Thoracic aorta (tissue), 2 donors: ENCODE measurements around the gene RNF141. TPM values are rescaled to one million over a fixed set of nuclear protein-coding genes. Genes with fewer than 3 reads are reported as not detected.

Source experiments
- ATAC-seq: fragments of 150-250 bp; one replicate; pipeline ENCODE4 v1.8.0; 2017; ENCODE audit warnings: low read depth; ENCODE audit not compliant: insufficient number of reproducible peaks, low FRiP score
- DNase-seq: peaks from one replicate; pipeline ENCODE4 v3.0.0-alpha.2; 2020; ENCODE audit warnings: low spot score
- H3K27ac ChIP-seq, 2 donors: fragments of 200-600 bp; sonication (generic); 1 replicate in 1 of 2; 2 replicates in 1 of 2; pipeline ENCODE4 v1.5.1; 2016; ENCODE audit warnings: mild to moderate bottlenecking in 2 of 2, moderate library complexity in 2 of 2
- H3K27me3 ChIP-seq: fragments of 200-600 bp; sonication (generic); replicated peaks from 2 replicates; pipeline ENCODE4 v1.6.0; 2016; ENCODE audit warnings: mild to moderate bottlenecking; ENCODE audit not compliant: insufficient read depth
- H3K36me3 ChIP-seq: fragments of 200-600 bp; sonication (generic); one replicate; pipeline ENCODE4 v1.5.1; 2016
- H3K4me1 ChIP-seq, 2 donors: fragments of 200-600 bp; sonication (generic); 1 replicate in 1 of 2; 2 replicates in 1 of 2; pipeline versions ENCODE4 v1.5.1 to v1.6.0; 2016; ENCODE audit warnings: low read depth in 2 of 2, mild to moderate bottlenecking in 1 of 2; ENCODE audit not compliant: control insufficient read depth in 1 of 2
- H3K4me3 ChIP-seq: fragments of 200-600 bp; sonication (generic); 2 replicates; pipeline ENCODE4 v1.5.1; 2016; ENCODE audit warnings: mild to moderate bottlenecking
- H3K9me3 ChIP-seq: fragments of 200-600 bp; sonication (generic); 2 replicates; pipeline ENCODE4 v1.5.1; 2016
- CTCF ChIP-seq: fragments of 200-600 bp; sonication (generic); IDR thresholded peaks from one replicate; pipeline ENCODE4 v1.5.1; 2019; ENCODE audit warnings: antibody characterized with exemption
- total RNA-seq, 2 donors: library from RNA; depleted of rRNA; stranded (reverse); fragments of >200 nt; gene quantifications; one replicate each; pipeline versions ENCODE4 v1.1.0 to v1.2.3, GENCODE V29; 2016

RNF141 gene
- total RNA-seq, 2 donors from 2014 or later: 37.3 to 47.2 TPM

- Histone ChIP-seq H3K36me3 (peaks cover 8% of the 10 kb centered on the region), H3K27ac (peak overlapping the region in 1 of 2 donors; percentile 60), H3K27me3 (no peaks in the 10 kb centered on the region), H3K9me3 (no peaks in the 10 kb centered on the region), H3K4me1 (peaks cover 13 to 41% of the 10 kb centered on the region in 2 donors), H3K4me3 (no peak overlapping the region)
- no peak for TF ChIP-seq CTCF
- no peak for ATAC-seq
- DNase-seq: no peak
Measured at GRCh38 chr11:10520562-10520961, 20.4 kb downstream of the RNF141 start.

GRCh38 chr11:10519630-10520029 is 21.4 kb downstream of the RNF141 start:
- no peak overlapping the region for H3K4me3 ChIP-seq
- no peaks in the 10 kb centered on the region for H3K9me3 ChIP-seq
- peaks cover 23 to 50% of the 10 kb centered on the region in 2 donors for H3K4me1 ChIP-seq
- ATAC-seq (no peak), DNase-seq (no peak)
- H3K27me3 ChIP-seq: no peaks in the 10 kb centered on the region
- no peak overlapping the region for H3K27ac ChIP-seq
- peaks cover 8% of the 10 kb centered on the region for H3K36me3 ChIP-seq
- TF ChIP-seq CTCF: no peak

- H3K27me3 ChIP-seq: no peaks in the 10 kb centered on the region
- no peak for ATAC-seq
- peaks cover 29 to 57% of the 10 kb centered on the region in 2 donors for H3K4me1 ChIP-seq
- peaks cover 4% of the 10 kb centered on the region for H3K36me3 ChIP-seq
- H3K9me3 ChIP-seq: no peaks in the 10 kb centered on the region
- H3K27ac ChIP-seq: no peak overlapping the region
- DNase-seq: no peak
- TF ChIP-seq CTCF: no peak
- no peak overlapping the region for H3K4me3 ChIP-seq
Measured at GRCh38 chr11:10518891-10519290, 22.1 kb downstream of the RNF141 start.

GRCh38 chr11:10518123-10518522 is 22.9 kb downstream of the RNF141 start:
- DNase-seq (no peak), ATAC-seq (no peak)
- Histone ChIP-seq H3K4me3 (no peak overlapping the region), H3K4me1 (peaks cover 30 to 55% of the 10 kb centered on the region in 2 donors), H3K27ac (no peak overlapping the region), H3K9me3 (no peaks in the 10 kb centered on the region), H3K27me3 (no peaks in the 10 kb centered on the region), H3K36me3 (peaks cover 3% of the 10 kb centered on the region)
- no peak for TF ChIP-seq CTCF

GRCh38 chr11:10515418-10515817 is 25.6 kb downstream of the RNF141 start:
- DNase-seq: no peak
- TF ChIP-seq CTCF: no peak

More at GRCh38 chr11:10515418-10515817, 25.6 kb downstream of the RNF141 start:
- ATAC-seq: no peak
- Histone ChIP-seq H3K27ac (peak overlapping the region; percentile 42 to 62), H3K9me3 (no peaks in the 10 kb centered on the region), H3K36me3 (peaks cover 3% of the 10 kb centered on the region), H3K27me3 (no peaks in the 10 kb centered on the region), H3K4me3 (no peak overlapping the region), H3K4me1 (peaks cover 30 to 39% of the 10 kb centered on the region in 2 donors)
